Measurements from ENCODE around the gene ARHGAP19. TPM values are rescaled to one million over a fixed set of nuclear protein-coding genes. Genes with fewer than 3 reads are reported as not detected.

Gene ARHGAP19
- total and polyA plus RNA-seq, 2 donors: 6.0 to 21.3 TPM

DNA sequence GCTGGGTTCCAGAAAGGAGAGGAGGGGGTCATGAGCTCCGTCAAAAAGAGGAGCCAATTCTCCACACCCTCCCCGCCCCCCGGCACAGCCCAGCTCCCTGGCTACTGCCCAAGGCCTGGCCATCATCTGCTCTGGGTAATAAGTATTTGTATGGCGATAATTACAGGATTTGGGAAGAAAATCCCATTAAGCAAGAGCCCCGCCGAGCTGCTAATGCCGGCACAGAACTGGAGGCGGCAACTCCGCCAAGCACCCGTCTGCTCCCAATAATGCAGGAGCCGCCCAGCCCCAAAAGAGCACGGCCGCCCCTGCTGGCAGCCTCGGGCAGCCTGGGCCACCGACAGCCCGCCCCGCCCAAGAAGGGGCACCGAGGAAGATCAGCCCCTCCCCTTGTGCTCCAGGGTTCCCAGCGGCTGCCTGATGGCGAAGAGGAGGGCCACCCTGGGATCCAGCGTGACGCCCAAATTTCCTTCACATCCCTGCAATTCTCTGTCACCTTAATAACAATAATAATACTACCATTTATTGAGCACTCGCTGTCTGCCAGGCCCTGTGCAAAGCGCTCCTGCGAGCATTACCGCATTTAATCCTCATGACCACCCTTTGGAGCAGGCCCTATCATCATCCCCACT is 112.6 kb downstream of the ARHGAP19 start:
- DNase-seq (ENCODE audit: extremely low spot score): no peak
- Histone ChIP-seq H3K27ac (ENCODE audit: low read depth) (no peak overlapping the region), H3K4me1 (ENCODE audit: insufficient read depth) (no peaks in the 10 kb centered on the region), H3K4me3 (ENCODE audit: low read depth, low read length) (no peak overlapping the region), H3K36me3 (ENCODE audit: insufficient read depth) (no peaks in the 10 kb centered on the region)
- 19% methylated on average over 26 of the region's 26 CpGs for WGBS

DNA sequence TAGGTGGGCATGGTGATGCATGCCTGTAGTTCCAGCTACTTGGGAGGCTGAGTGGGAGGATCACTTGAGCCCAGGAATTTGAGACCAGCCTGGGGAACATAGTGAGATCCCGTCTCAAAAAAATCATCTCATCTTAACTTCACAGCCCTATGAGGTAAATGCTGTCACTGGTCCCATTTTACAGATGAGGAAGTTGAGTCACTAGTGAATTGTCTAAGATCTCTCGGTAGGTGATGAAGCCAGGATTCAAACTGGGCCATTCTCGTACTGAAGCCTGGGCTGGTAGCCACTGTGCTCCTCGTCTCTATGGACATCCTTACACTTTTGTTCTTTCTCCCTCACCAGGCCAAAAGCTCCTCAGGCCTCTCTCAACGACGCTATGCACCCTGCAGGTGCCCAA is 113.1 kb downstream of the ARHGAP19 start:
- Histone ChIP-seq H3K27ac (ENCODE audit: low read depth) (no peak overlapping the region), H3K4me3 (ENCODE audit: low read depth, low read length) (no peak overlapping the region), H3K36me3 (ENCODE audit: insufficient read depth) (no peaks in the 10 kb centered on the region), H3K4me1 (ENCODE audit: insufficient read depth) (no peaks in the 10 kb centered on the region)
- 37% methylated on average over 6 of the region's 6 CpGs for WGBS
- DNase-seq (ENCODE audit: extremely low spot score): no peak

DNA sequence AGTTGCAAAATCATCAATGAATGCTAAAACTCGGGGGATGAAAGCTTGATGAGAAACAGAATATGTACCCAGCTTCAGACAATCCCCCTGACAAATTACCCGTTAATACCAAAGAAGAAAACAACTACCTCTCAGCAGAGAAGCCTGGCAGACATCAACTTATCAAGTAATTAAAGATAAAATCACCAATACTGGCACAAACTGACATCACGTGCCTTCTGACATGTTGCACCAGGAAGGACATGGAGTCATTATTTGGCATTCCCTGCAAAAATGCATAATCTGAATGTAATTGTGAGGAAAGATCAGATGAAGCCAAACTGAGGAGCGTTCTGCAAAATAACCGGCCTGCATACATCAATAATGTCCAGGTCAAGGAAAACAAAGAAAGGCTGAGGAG is 114.4 kb downstream of the ARHGAP19 start:
- no peak overlapping the region for H3K27ac ChIP-seq (ENCODE audit: low read depth)
- no peaks in the 10 kb centered on the region for H3K4me1 ChIP-seq (ENCODE audit: insufficient read depth)
- no peaks in the 10 kb centered on the region for H3K36me3 ChIP-seq (ENCODE audit: insufficient read depth)
- no peak for DNase-seq (ENCODE audit: extremely low spot score)
- no peak overlapping the region for H3K4me3 ChIP-seq (ENCODE audit: low read depth, low read length)
- 46% methylated on average over 5 of the region's 5 CpGs for WGBS

DNA sequence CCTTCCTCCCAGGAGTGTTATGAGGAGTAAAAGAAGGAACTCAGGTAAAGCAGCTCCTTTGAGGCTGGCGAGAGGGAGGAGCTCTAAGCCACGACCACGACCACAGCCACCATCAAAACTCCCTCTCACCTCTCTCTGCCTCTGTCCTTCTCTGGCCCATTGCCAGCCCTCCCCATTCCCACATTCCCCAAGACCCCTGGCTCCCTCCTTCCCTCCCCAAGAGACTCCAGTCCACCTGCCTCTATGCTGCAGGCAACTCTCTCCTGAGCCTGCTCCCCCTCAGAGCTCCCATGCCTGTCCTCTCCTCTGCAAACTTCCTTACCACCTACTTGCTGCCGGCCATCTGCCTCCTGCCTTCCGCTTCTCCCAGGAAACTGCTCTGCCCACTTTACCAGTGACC is 116.2 kb downstream of the ARHGAP19 start:
- Histone ChIP-seq H3K4me1 (ENCODE audit: insufficient read depth) (no peaks in the 10 kb centered on the region), H3K36me3 (ENCODE audit: insufficient read depth) (no peaks in the 10 kb centered on the region), H3K4me3 (ENCODE audit: low read depth, low read length) (no peak overlapping the region), H3K27ac (ENCODE audit: low read depth) (no peak overlapping the region)
- DNase-seq (ENCODE audit: extremely low spot score): no peak
- WGBS: 71% methylated on average over 5 of the region's 5 CpGs

DNA sequence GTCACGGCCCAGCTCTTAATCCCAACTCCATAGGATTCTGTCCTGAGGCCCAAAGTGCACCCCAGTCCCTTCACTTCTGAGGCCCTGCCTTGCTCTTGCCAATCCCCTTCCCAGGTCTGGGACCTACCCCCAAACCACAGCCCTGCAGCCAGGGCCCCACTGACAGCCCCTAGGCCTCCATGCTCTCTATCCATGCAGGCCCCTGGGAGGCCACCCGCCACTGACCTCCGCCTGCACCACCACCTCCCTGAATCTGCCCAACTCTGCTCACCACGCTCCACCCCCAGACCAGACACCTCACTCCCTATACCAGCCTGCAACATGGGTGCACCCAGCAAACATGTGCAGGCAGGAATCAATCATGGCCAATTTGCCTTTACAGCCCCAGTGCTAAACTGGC is 116.9 kb downstream of the ARHGAP19 start:
- Histone ChIP-seq H3K27ac (ENCODE audit: low read depth) (no peak overlapping the region), H3K36me3 (ENCODE audit: insufficient read depth) (no peaks in the 10 kb centered on the region), H3K4me3 (ENCODE audit: low read depth, low read length) (no peak overlapping the region), H3K4me1 (ENCODE audit: insufficient read depth) (no peaks in the 10 kb centered on the region)
- no peak for DNase-seq (ENCODE audit: extremely low spot score)
- 98% methylated on average over 4 of the region's 4 CpGs for WGBS

DNA sequence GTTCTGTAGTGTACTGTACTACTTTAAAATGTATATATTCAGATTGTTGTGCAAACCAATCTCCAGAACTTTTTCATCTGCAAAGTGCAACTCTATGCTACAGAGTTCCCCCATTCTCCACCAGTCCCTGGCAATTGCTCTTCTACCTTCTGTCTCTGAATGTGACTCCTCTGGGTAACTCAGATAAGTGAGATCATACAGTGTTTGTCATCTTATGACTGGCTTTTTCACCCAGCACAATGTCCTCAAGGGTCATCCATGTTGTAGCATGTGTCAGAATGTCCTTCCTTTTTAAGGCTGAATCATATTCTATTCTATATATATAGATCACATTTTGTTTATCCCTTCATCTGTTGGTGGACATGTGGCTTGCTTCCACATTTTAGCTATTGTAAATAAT is 117.5 kb downstream of the ARHGAP19 start:
- Histone ChIP-seq H3K4me1 (ENCODE audit: insufficient read depth) (no peaks in the 10 kb centered on the region), H3K27ac (ENCODE audit: low read depth) (no peak overlapping the region), H3K36me3 (ENCODE audit: insufficient read depth) (no peaks in the 10 kb centered on the region), H3K4me3 (ENCODE audit: low read depth, low read length) (no peak overlapping the region)
- no peak for DNase-seq (ENCODE audit: extremely low spot score)

DNA sequence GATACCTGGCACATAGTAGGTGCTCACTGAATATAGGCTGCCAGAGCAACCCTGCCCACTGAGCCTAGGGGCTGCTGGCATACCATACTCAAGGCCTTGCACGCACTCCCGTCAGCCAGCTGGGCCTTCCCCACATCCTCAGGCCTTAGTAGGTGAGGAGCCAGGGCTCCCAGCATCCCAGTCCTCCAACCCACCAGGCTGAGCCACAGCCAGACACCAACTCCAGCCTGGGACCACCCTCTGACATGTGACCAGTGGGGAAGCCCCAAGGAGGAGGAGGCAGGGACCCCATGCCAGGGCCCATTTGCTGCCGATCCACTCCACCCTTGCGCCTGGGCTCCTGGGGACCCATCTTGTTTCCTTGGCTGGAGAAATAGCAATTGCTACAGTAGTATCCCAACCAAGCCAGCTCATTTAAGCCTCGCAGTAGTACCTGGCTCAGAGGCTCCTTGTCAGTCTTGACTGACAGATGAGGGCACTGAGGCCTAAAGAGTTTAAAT is 118.1 kb downstream of the ARHGAP19 start:
- WGBS: 96% methylated on average over 5 of the region's 5 CpGs
- no peaks in the 10 kb centered on the region for H3K4me1 ChIP-seq (ENCODE audit: insufficient read depth)
- H3K36me3 ChIP-seq (ENCODE audit: insufficient read depth): no peaks in the 10 kb centered on the region
- H3K27ac ChIP-seq (ENCODE audit: low read depth): no peak overlapping the region
- no peak for DNase-seq (ENCODE audit: extremely low spot score)
- H3K4me3 ChIP-seq (ENCODE audit: low read depth, low read length): no peak overlapping the region

DNA sequence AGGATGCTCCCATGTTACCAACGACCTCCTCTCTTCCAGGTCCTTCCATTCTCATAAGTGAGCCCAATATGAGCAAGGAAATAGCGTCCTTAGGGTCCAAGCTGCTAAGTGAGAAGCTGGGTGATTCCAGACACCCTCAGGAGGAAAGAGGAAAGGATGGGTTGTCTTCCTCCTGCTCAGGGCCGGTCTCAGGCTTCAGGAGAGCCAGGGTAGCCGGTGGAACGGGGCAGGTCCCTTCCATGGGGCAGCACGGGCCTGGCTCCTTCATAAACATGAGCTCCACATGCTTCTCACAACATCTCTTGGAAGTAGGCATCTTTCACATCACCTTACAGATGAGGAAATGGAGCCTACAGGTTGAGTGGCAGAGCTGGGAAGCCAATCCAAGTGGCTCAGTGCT is 119.4 kb downstream of the ARHGAP19 start:
- 84% methylated on average over 6 of the region's 6 CpGs for WGBS
- no peak overlapping the region for H3K27ac ChIP-seq (ENCODE audit: low read depth)
- H3K36me3 ChIP-seq (ENCODE audit: insufficient read depth): no peaks in the 10 kb centered on the region
- no peaks in the 10 kb centered on the region for H3K4me1 ChIP-seq (ENCODE audit: insufficient read depth)
- DNase-seq (ENCODE audit: extremely low spot score): no peak
- no peak overlapping the region for H3K4me3 ChIP-seq (ENCODE audit: low read depth, low read length)

Small RNAs within 50 kb of the gene (small RNA-seq; reads per million reads assigned to genes)
- not detected for gene RF00017

Other genes with a start within 250 kb of the ARHGAP19 start
- gene SLIT1, start 106.7 kb downstream of the ARHGAP19 start, total RNA-seq: 0.58 TPM
- gene SLIT1, start 106.7 kb downstream of the ARHGAP19 start, polyA plus RNA-seq: 0.19 TPM
- gene FRAT1, start 26.6 kb upstream of the ARHGAP19 start, total RNA-seq: 1.2 TPM
- gene FRAT1, start 26.6 kb upstream of the ARHGAP19 start, polyA plus RNA-seq: 3.2 TPM
- gene FRAT2, start 42.1 kb upstream of the ARHGAP19 start, total RNA-seq: 8.7 TPM
- 6.2 TPM for gene FRAT2, start 42.1 kb upstream of the ARHGAP19 start, polyA plus RNA-seq
- 14.0 TPM for gene RRP12, start 108.7 kb upstream of the ARHGAP19 start, total RNA-seq
- gene RRP12, start 108.7 kb upstream of the ARHGAP19 start, polyA plus RNA-seq: 12.3 TPM
- gene PGAM1, start 133.6 kb upstream of the ARHGAP19 start, total RNA-seq: 109 TPM
- 260 TPM for gene PGAM1, start 133.6 kb upstream of the ARHGAP19 start, polyA plus RNA-seq
- 25.4 TPM for gene EXOSC1, start 153.4 kb upstream of the ARHGAP19 start, total RNA-seq
- 29.8 TPM for gene EXOSC1, start 153.4 kb upstream of the ARHGAP19 start, polyA plus RNA-seq
- 23.2 TPM for gene ZDHHC16, start 153.5 kb upstream of the ARHGAP19 start, total RNA-seq
- 25.0 TPM for gene ZDHHC16, start 153.5 kb upstream of the ARHGAP19 start, polyA plus RNA-seq
- gene MMS19, start 205.8 kb upstream of the ARHGAP19 start, total RNA-seq: 49.0 TPM
- gene MMS19, start 205.8 kb upstream of the ARHGAP19 start, polyA plus RNA-seq: 43.7 TPM
- 3.5 TPM for gene UBTD1, start 206.3 kb upstream of the ARHGAP19 start, total RNA-seq
- gene UBTD1, start 206.3 kb upstream of the ARHGAP19 start, polyA plus RNA-seq: 23.6 TPM

Measured in urinary bladder (tissue), 4 donors.